ENCODE measurements around the gene EIF4G3.
"Not testable (repeated sequence)": the region's sequence is repeated elsewhere in the genome, so short reads cannot be mapped to it uniquely, and the experiment has no call there.

EIF4G3 gene

GRCh38 chr1:21153388-21153787 is 23.3 kb downstream of the EIF4G3 start:
- no peak for DNase-seq (ENCODE audit: low read depth in 3 of 3, low spot score in 1 of 3)

- DNase-seq (ENCODE audit: low read depth in 3 of 3, low spot score in 1 of 3) = no peak
Observed at GRCh38 chr1:21152423-21153100, 24.1 kb downstream of the EIF4G3 start.

GRCh38 chr1:21149855-21150432 is 26.8 kb downstream of the EIF4G3 start:
- no peak for DNase-seq (ENCODE audit: low read depth in 3 of 3, low spot score in 1 of 3)

- DNase-seq (ENCODE audit: low read depth in 3 of 3, low spot score in 1 of 3) = no peak
Observed at GRCh38 chr1:21149430-21149854, 27.3 kb downstream of the EIF4G3 start.

- no peak for DNase-seq (ENCODE audit: low read depth in 3 of 3, low spot score in 1 of 3)
Observed at GRCh38 chr1:21143752-21144151, 32.9 kb downstream of the EIF4G3 start.

- DNase-seq (ENCODE audit: low read depth in 3 of 3, low spot score in 1 of 3) = no peak
Observed at GRCh38 chr1:21143138-21143537, 33.6 kb downstream of the EIF4G3 start.

- no peak for DNase-seq (ENCODE audit: low read depth in 3 of 3, low spot score in 1 of 3)
Observed at GRCh38 chr1:21141030-21141429, 35.7 kb downstream of the EIF4G3 start.

- DNase-seq (ENCODE audit: low read depth in 3 of 3, low spot score in 1 of 3) = no peak
Observed at GRCh38 chr1:21139601-21140000, 37.1 kb downstream of the EIF4G3 start.

- DNase-seq (ENCODE audit: low read depth in 3 of 3, low spot score in 1 of 3) = not testable (repeated sequence)
Observed at GRCh38 chr1:21136344-21136743, 40.4 kb downstream of the EIF4G3 start.

GRCh38 chr1:21131200-21131599 is 45.5 kb downstream of the EIF4G3 start:
- no peak for DNase-seq (ENCODE audit: low read depth in 3 of 3, low spot score in 1 of 3)

- DNase-seq (ENCODE audit: low read depth in 3 of 3, low spot score in 1 of 3) = no peak
Observed at GRCh38 chr1:21129407-21129806, 47.3 kb downstream of the EIF4G3 start.

GRCh38 chr1:21126324-21126723 is 50.4 kb downstream of the EIF4G3 start:
- DNase-seq (ENCODE audit: low read depth in 3 of 3, low spot score in 1 of 3) = no peak

- no peak for DNase-seq (ENCODE audit: low read depth in 3 of 3, low spot score in 1 of 3)
Observed at GRCh38 chr1:21124846-21125245, 51.9 kb downstream of the EIF4G3 start.

GRCh38 chr1:21123287-21123948 is 53.3 kb downstream of the EIF4G3 start:
- DNase-seq (ENCODE audit: low read depth in 3 of 3, low spot score in 1 of 3) = no peak

GRCh38 chr1:21121764-21122471 is 54.8 kb downstream of the EIF4G3 start:
- no peak for DNase-seq (ENCODE audit: low read depth in 3 of 3, low spot score in 1 of 3)

GRCh38 chr1:21118167-21118566 is 58.5 kb downstream of the EIF4G3 start:
- no peak for DNase-seq (ENCODE audit: low read depth in 3 of 3, low spot score in 1 of 3)

- no peak for DNase-seq (ENCODE audit: low read depth in 3 of 3, low spot score in 1 of 3)
Observed at GRCh38 chr1:21117597-21118001, 59.1 kb downstream of the EIF4G3 start.

GRCh38 chr1:21117159-21117558 is 59.5 kb downstream of the EIF4G3 start:
- DNase-seq (ENCODE audit: low read depth in 3 of 3, low spot score in 1 of 3) = no peak

- DNase-seq (ENCODE audit: low read depth in 3 of 3, low spot score in 1 of 3) = no peak
Observed at GRCh38 chr1:21115098-21115760, 61.5 kb downstream of the EIF4G3 start.

- DNase-seq (ENCODE audit: low read depth in 3 of 3, low spot score in 1 of 3) = no peak
Observed at GRCh38 chr1:21114431-21114830, 62.3 kb downstream of the EIF4G3 start.

- no peak for DNase-seq (ENCODE audit: low read depth in 3 of 3, low spot score in 1 of 3)
Observed at GRCh38 chr1:21110163-21110562, 66.5 kb downstream of the EIF4G3 start.
